ENCODE data around the gene ZNF335. TPM values are rescaled to one million over a fixed set of nuclear protein-coding genes. Genes with fewer than 3 reads are reported as not detected.
A peak's percentile ranks its signal among the peaks of the same experiment; 100 is the strongest.

Gene ZNF335
- total and polyA plus RNA-seq, 2 of the 13 experiments (the other 11 are each of a cell fraction or from before 2014, with no cell fraction given): 9.7 to 13.7 TPM

- no peak overlapping the region for H3K4me3 ChIP-seq (replicated peaks in 1 of 3; ENCODE audit: insufficient read depth in 1 of 3, low read depth in 2 of 3, low read length in 3 of 3)
- CTCF ChIA-PET (ENCODE audit: low intra/inter-chr PET ratio, low total read pairs): no interaction called here
- TF ChIP-seq RBFOX2 (IDR thresholded peaks at IDR 0.05; ENCODE audit: low read depth, low read length) (peak; percentile 51; the same call in 1 of the 2 replicates), HIVEP1 (CRISPR knock-in tag; IDR thresholded peaks at IDR 0.05) (peak; percentile 35; the same call in 1 of the 2 replicates), ZNF687 (CRISPR knock-in tag; IDR thresholded peaks at IDR 0.05) (peak; percentile 15; the same call in 1 of the 2 replicates), ZNF549 (CRISPR knock-in tag; IDR thresholded peaks at IDR 0.05) (no peak), SIN3A (IDR thresholded peaks at IDR 0.05; ENCODE audit: borderline replicate concordance, low read depth, low read length) (no peak), AGO2 (optimal IDR thresholded peaks at IDR 0.05; ENCODE audit: low read depth, low read length) (peak; percentile 55)
- peaks cover 19% of the 10 kb centered on the region for H3K4me1 ChIP-seq (ENCODE audit: insufficient read depth, low read length)
- H3K36me3 ChIP-seq (replicated peaks in 1 of 2; ENCODE audit: control insufficient read depth in 1 of 2, insufficient read depth in 2 of 2, low read length in 2 of 2): peaks cover 67 to 71% of the 10 kb centered on the region in 2 experiments
- ATAC-seq (no peak), FAIRE-seq (no peak), DNase-seq (ENCODE audit: low spot score) (no peak)
- H3K9me3 ChIP-seq (ENCODE audit: low read length): no peaks in the 10 kb centered on the region
- no TSS peak for BruUV-seq (replicated peaks)
- H3K4me2 ChIP-seq (ENCODE audit: low read depth, low read length): no peak overlapping the region
- POLR2A ChIA-PET: interaction anchor here (0.7 to 1.4 kb wide), 3 partner anchors 9 to 20 kb away, joined by 3 read pairs; no protein-coding TSS in a partner anchor
- H3K27ac ChIP-seq (ENCODE audit: extremely low read length, insufficient read depth, low read length): no peak overlapping the region
- intact Hi-C loops (cut with micrococcal nuclease; ENCODE audit: unreplicated experiment): no loop called here
- 96% methylated on average over 13 of the region's 13 CpGs for WGBS (ENCODE audit: low lambda C conversion rate)
- in situ Hi-C loops (cut with HindIII; ENCODE audit: extremely low pct_ligation_motif_present, low pct_unique_long_range_greater_than_20kb): no loop called here
- H3K9ac ChIP-seq (ENCODE audit: insufficient read depth, low read depth, low read length): no peak overlapping the region
- H4K20me1 ChIP-seq (ENCODE audit: insufficient read depth, low read length): no peaks in the 10 kb centered on the region
- no peak overlapping the region for H2AFZ ChIP-seq (ENCODE audit: low read length)
- no peaks in the 10 kb centered on the region; a peak in 1 of 5 replicates for H3K27me3 ChIP-seq (ENCODE audit: control insufficient read depth in 1 of 2, insufficient read depth in 2 of 2, low read length in 2 of 2)
- H3K79me2 ChIP-seq (ENCODE audit: insufficient read depth, low read length): peaks cover 12% of the 10 kb centered on the region
Observed at GRCh38 chr20:45940469-45940868, 31.5 kb downstream of the ZNF335 start.

Measured in HepG2 (cell line).